Placental epithelial cell (primary cell): ENCODE results near the gene CINP. TPM values are rescaled to one million over a fixed set of nuclear protein-coding genes. Genes with fewer than 3 reads are reported as not detected.

Source experiments
- total RNA-seq: library from RNA; depleted of rRNA; stranded (reverse); fragments of >200 nt; gene quantifications from 2 replicates; pipeline ENCODE4 v1.2.3, GENCODE V29; 2012

The CINP gene
- 25.5 and 41.1 TPM in 2 replicates for total RNA-seq

DNA sequence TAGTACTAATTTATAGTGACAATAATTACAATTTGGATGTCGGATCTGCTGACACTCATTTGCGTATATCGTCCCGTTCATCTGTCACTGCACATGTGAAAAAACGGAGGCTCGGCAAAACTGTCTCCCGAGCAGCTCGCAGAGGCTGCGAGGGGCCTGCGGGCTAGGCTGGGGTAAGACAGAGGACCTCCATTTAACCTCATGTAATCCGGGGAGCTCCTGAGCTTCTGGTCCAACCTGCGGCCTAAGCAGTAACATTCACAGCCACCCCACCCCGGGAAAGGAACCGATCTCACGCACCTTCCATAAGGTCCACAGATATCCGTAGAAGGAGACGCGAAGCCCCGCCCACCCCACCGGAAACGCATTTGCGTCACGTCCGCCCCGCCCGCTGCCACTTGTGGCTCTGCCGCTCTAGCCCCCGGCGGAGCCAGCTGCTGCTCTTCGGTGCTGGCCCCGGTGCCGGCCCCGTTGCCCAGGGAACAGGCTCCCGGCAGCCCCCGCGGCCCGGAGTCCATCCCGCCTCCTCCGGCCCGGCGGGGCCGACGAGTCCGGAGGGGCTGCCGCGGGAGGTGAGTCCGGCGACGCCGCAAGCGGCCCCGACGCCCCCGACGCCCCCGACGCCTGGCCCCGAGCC, at the start of gene CINP, which contains the start of gene TECPR2:
CINP (minus strand) TSS at position 346 of the 637 bp plus-strand sequence; CDS start at position 307, 39 bp downstream.
TECPR2 (plus strand) TSS at position 397 of the 637 bp plus-strand sequence. CDS start 13,781 bp downstream, outside the sequence.

DNA sequence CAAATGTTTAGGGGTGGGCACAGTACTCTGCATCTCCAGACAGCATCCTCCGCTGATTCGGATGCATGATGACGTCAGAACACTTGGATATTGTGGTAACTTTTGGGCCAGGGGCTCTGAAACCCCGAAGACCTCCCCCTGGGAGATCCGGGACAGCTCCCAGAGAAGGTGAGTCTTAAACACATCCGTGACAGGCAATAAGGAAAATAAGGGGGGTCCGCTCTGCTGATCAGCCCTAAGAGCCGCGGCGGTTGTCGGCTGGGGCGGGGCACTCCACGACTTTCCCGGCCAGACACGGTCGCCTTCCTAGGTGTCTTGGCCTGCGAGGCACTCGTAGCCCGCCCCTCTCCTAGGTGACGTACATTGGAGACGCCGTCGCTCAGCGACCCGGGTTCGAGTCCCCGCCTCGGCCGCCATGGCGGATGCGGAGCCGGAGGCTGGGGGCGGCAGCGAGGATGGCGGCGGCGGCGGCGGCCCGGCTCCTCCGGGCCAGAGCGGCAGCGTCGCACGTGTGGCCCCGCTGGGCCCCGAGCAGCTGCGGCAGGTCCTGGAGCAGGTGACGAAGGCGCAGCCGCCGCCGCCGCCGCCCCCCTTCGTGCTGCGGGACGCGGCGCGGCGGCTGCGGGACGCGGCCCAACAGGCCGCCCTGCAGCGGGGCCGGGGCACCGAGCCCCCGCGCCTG, 43.2 kb downstream of the CINP start, which contains the start of gene ZNF839:
ZNF839 (plus strand) TSS at position 396 of the 682 bp plus-strand sequence; CDS start at position 416, 20 bp downstream.

DNA sequence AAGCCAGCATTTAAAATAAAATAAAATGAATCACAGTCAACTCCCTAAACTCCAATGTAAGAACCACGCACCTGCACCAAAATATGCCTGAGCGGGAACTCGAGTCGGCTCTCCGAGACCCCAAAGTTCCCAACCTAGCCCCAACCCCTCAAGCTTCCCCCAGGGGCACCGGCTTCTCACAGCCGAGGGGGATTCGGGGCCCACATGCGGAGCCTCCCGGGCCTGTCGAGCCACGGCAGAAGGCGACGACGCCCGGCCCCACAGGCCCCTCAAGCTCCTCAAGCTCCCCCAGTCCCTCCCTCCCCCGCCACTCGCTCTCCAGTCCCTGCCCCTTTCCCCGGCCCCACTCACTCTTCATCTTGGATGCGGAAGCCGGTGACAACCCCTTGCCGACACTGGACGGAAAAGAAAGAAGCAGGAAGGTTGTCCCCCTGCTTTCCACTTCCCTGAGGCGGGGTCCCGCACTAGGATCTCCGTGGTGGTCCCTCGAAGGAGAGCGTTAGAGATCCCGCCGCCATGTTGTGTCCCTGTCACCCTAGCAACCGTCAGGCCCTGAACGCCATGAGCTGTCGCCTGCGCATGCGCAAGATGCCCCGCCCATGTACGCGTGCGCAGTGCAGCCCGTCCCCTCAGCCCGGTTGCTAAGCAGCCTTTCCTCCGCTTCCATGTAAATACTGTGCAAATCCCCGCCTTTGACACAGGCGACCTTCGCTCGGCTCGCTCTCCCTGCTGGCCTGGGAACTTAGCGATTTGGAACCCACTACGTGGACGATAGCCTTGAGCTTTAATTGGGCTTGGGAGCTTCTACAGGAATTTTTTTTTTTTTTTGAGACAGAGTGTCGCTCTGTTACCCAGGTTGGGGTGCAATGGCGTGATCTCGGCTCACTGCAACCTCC, 57.8 kb downstream of the CINP start, which contains the start of gene MOK:
MOK (minus strand) TSS at position 554 of the 896 bp plus-strand sequence; CDS start at position 358, 196 bp downstream.

Other genes with a start within 250 kb of the CINP start
- gene WDR20, start 223.0 kb downstream of the CINP start, total RNA-seq, result 18.7 and 21.6 TPM in 2 replicates
- 9.8 and 10.2 TPM in 2 replicates for gene MOK, start 57.7 kb downstream of the CINP start, total RNA-seq
- gene ZNF839, start 43.1 kb downstream of the CINP start, total RNA-seq, result 7.0 and 9.0 TPM in 2 replicates
- gene TECPR2, start 51 bp upstream of the CINP start, total RNA-seq, result 19.6 and 23.0 TPM in 2 replicates
- 9.8 and 33.2 TPM in 2 replicates for gene ANKRD9, start 146.9 kb upstream of the CINP start, total RNA-seq
- gene RCOR1, start 229.8 kb upstream of the CINP start, total RNA-seq, result 25.1 and 33.4 TPM in 2 replicates